HG03575 (cell line): ENCODE results near the gene VAPB.

Source experiments
- ATAC-seq: cut with Tn5 transposase; IDR thresholded peaks from one replicate; pipeline ENCODE4 v1.9.1; 2021; ENCODE audit not compliant: unreplicated experiment, insufficient number of reproducible peaks, low FRiP score; ENCODE audit errors: extremely low read depth

The VAPB gene

GRCh38 chr20:58428364-58428763 lies 39.3 kb downstream of the VAPB start:
- ATAC-seq: no peak

GRCh38 chr20:58429303-58429702 lies 40.3 kb downstream of the VAPB start:
- ATAC-seq: no peak

- no peak for ATAC-seq
Observed at GRCh38 chr20:58431134-58431533, 42.1 kb downstream of the VAPB start.

GRCh38 chr20:58432186-58432954 lies 43.3 kb downstream of the VAPB start:
- no peak for ATAC-seq

- no peak for ATAC-seq
Observed at GRCh38 chr20:58433029-58433647, 44.1 kb downstream of the VAPB start.

GRCh38 chr20:58433759-58434158 lies 44.7 kb downstream of the VAPB start:
- ATAC-seq: no peak

- no peak for ATAC-seq
Observed at GRCh38 chr20:58434326-58434725, 45.3 kb downstream of the VAPB start.

- ATAC-seq: no peak
Observed at GRCh38 chr20:58435237-58435636, 46.2 kb downstream of the VAPB start.

- ATAC-seq: no peak
Observed at GRCh38 chr20:58436868-58437645, 48.0 kb downstream of the VAPB start.

- ATAC-seq: no peak
Observed at GRCh38 chr20:58438970-58439808, 50.2 kb downstream of the VAPB start.

- ATAC-seq: no peak
Observed at GRCh38 chr20:58440021-58440767, 51.2 kb downstream of the VAPB start.

- ATAC-seq: no peak
Observed at GRCh38 chr20:58441723-58442122, 52.7 kb downstream of the VAPB start.

GRCh38 chr20:58444746-58445255 lies 55.8 kb downstream of the VAPB start:
- ATAC-seq: no peak

GRCh38 chr20:58446264-58446959 lies 57.4 kb downstream of the VAPB start:
- no peak for ATAC-seq

- ATAC-seq: no peak
Observed at GRCh38 chr20:58446960-58447265, 57.9 kb downstream of the VAPB start.

- no peak for ATAC-seq
Observed at GRCh38 chr20:58447511-58448391, 58.7 kb downstream of the VAPB start.

GRCh38 chr20:58448958-58449357 lies 59.9 kb downstream of the VAPB start:
- no peak for ATAC-seq
